Stimulated activated effector memory CD8-positive, alpha-beta T cell treated with anti-CD3 and anti-CD28 coated beads, Interleukin-12 subunit alpha, Interleukin-12 subunit beta, amount 100 ng/mL, for 72 hours (primary cell): Measurements from ENCODE around the gene EEIG2.

Source experiments
- ATAC-seq: fragments of 150-1000 bp; cut with Tn5 transposase; 2 replicates; pipeline ENCODE4 v1.10.0; 2021
- DNase-seq, 2 donors: peaks; one replicate each; pipeline ENCODE4 v3.0.0; 2021 to 2022; ENCODE audit warnings: low spot score in 2 of 2
- H3K27ac Mint-ChIP-seq: one replicate; pipeline ENCODE4 v1.8.0; 2022; ENCODE audit warnings: mild to moderate bottlenecking, mixed read lengths
- H3K36me3 Mint-ChIP-seq: one replicate; pipeline ENCODE4 v1.8.0; 2022; ENCODE audit warnings: mild to moderate bottlenecking, mixed read lengths
- H3K4me1 Mint-ChIP-seq: one replicate; pipeline ENCODE4 v1.8.0; 2022; ENCODE audit warnings: mixed read lengths
- H3K4me3 Mint-ChIP-seq: one replicate; pipeline ENCODE4 v1.8.0; 2022; ENCODE audit warnings: mild to moderate bottlenecking, mixed read lengths
- H3K9me3 Mint-ChIP-seq: one replicate; pipeline ENCODE4 v1.8.0; 2022; ENCODE audit warnings: mixed read lengths

The EEIG2 gene

DNA sequence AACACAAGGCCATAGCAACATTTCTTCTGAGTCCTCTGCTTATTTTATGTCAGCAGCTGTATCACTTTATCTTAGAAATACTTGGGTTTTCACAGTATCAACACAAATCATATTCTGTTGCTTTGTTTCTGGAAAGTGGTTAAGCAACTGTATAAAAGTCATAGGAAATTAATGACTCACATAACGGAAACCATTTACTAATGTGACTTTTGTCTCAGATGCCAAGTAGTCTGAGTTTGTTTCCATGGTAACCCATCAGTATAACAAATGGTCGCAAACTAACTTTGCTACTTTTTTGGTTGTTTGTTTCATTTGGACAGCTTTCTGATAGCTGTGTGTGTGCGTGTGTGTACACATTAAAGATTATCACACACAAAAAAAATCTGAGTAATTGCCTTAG is 31.1 kb downstream of the EEIG2 start:
- DNase-seq: no peak
- ATAC-seq: peak; percentile 94
- Mint-ChIP-seq H3K9me3 (no peaks in the 10 kb centered on the region), H3K4me1 (peaks cover 54% of the 10 kb centered on the region), H3K36me3 (no peaks in the 10 kb centered on the region), H3K27ac (peak overlapping the region; percentile 91), H3K4me3 (peak overlapping the region; percentile 3)

DNA sequence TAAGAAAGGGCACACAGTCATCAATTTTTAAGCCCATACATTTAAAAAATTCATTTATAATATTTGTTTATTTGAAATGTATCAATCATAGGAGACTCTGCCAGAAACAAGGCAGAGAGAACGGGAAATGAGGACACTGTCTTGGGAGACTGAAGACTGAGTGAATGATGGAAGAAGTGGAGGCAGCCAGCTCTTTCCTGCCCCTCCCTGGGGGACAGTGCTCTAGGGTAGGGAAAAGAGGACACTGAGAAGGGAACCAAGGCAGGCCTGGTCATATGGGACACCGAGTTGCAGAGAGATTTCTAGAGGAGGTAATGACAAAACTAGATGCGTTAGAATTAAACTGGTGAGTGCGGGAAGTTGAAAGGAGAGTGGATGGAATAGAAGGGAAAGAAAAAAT is 31.6 kb downstream of the EEIG2 start:
- peaks cover 49% of the 10 kb centered on the region for H3K4me1 Mint-ChIP-seq
- H3K36me3 Mint-ChIP-seq: no peaks in the 10 kb centered on the region
- ATAC-seq: no peak
- no peaks in the 10 kb centered on the region for H3K9me3 Mint-ChIP-seq
- peak overlapping the region; percentile 3 for H3K4me3 Mint-ChIP-seq
- H3K27ac Mint-ChIP-seq: peak overlapping the region; percentile 91
- DNase-seq: peak in 1 of 2 donors; percentile 61

DNA sequence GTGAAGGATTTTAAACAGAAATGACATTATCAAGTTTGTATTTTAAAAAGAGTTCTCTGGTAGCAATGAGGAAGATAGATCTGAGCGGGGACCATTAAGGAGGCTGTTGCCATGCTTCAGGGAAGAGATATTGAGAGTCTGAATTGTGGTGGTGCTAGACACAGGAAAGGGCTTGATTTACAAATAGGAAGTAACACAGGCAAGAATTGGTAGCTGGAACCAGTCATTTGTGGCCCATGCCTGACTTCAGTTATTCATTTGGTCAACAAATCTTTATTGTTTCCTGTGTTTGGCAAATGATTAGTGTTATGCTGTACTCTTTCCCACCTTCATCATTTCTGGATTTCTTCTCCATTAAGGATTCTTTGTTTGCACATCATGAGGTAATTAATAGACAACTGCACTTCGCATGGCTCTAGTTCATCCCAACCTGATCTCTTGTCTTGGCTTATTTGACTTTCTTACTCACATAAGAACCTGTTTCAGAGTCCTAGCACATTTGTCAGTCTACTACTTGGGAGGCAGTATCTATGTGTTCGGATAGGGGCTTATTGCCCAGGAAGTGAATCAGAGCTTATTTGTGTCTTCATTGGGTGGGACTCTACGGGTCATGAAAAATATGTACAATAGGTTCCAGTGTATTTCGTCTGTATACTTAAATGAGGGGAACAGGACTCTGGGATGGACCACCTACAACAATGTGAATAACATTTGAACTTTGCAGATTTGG is 32.3 kb downstream of the EEIG2 start:
- no peaks in the 10 kb centered on the region for H3K36me3 Mint-ChIP-seq
- DNase-seq: no peak
- H3K4me3 Mint-ChIP-seq: peak overlapping the region; percentile 3
- peak; percentile 71 for ATAC-seq
- peak overlapping the region; percentile 91 for H3K27ac Mint-ChIP-seq
- no peaks in the 10 kb centered on the region for H3K9me3 Mint-ChIP-seq
- H3K4me1 Mint-ChIP-seq: peaks cover 43% of the 10 kb centered on the region

DNA sequence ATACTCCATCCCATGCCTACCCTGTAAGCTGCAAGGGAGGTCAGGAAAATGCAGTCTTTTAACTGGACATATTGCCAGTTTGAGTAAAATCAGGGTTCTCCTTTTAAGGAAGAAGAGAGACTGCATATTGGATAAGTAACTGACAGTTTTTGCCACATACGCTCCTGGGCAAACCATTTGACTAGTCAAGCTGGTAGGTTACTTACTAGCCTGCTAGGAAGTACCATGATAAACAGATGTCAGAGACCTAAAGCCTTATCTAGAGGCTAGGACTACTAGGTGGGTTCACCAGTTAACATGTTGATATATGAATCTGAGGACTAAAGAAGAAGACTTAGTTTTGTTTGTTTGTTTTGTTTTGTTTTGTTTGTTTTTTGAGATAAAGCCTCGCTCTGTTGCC is 33.5 kb downstream of the EEIG2 start:
- DNase-seq (no peak), ATAC-seq (no peak)
- Mint-ChIP-seq H3K36me3 (no peaks in the 10 kb centered on the region), H3K4me3 (no peak overlapping the region), H3K4me1 (peaks cover 41% of the 10 kb centered on the region), H3K9me3 (no peaks in the 10 kb centered on the region), H3K27ac (peak overlapping the region; percentile 91)

DNA sequence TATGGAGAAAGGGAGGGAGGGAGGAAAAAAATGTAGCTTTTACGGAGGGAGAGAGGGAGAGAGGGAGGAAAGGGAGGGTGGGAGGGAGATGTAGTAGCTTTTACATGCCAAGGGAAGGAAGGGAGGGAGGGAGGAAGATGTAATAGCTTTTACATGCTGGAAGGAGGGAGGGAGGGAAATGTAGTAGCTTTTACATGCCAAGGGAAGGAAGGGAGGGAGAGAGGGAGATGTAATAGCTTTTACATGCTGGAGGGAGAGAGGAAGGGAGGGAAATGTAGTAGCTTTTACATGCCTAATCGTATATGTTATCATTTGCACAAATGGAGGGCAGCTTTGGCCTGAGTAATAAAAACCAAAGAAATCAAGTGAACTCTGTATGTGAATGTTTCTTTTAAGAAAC is 35.6 kb downstream of the EEIG2 start:
- Mint-ChIP-seq H3K9me3 (no peaks in the 10 kb centered on the region), H3K36me3 (no peaks in the 10 kb centered on the region), H3K4me3 (no peak overlapping the region), H3K4me1 (peaks cover 28% of the 10 kb centered on the region), H3K27ac (no peak overlapping the region)
- ATAC-seq: no peak
- no peak for DNase-seq

DNA sequence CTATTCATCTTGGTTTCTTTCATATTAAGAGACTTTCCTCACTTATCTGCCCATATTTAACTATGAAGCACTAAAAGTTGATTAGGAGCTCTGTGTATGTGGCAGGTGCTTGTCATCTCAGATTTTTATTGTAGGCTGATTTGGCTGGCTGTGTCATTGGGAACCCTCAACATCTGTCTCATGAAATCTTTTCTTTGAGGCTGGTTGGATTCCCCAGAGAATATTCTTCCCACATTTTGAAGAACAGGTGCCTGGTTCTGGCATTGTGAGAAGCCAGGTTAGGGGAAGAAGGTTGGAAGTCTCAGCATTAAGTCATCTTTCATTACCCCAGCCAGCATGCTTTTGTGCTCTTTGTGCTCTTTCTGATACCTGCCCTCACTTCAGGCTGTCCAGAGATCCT is 37.1 kb downstream of the EEIG2 start:
- ATAC-seq: no peak
- H3K27ac Mint-ChIP-seq: peak overlapping the region; percentile 38
- no peak for DNase-seq

DNA sequence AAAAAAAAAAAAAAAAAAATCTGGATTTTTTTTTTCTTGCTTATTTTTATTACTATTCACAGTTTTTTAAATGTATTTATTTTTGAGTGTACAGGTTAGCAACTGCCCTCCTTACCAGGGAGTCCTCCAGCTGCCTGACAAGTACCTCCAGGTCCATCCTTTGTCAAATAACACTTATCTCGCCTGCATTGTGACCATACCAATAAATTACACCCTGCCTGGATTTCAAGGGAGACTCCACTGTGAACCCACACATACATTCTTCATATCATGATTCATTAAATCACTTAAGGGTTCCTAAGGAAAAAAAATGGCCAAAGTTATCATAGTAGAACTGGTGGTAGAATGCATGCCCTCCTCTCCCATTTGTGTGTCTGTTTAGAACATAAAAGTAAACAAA is 38.4 kb downstream of the EEIG2 start:
- H3K4me3 Mint-ChIP-seq: no peak overlapping the region
- H3K27ac Mint-ChIP-seq: no peak overlapping the region
- DNase-seq: no peak
- H3K9me3 Mint-ChIP-seq: no peaks in the 10 kb centered on the region
- ATAC-seq: no peak
- H3K36me3 Mint-ChIP-seq: no peaks in the 10 kb centered on the region
- peaks cover 13% of the 10 kb centered on the region for H3K4me1 Mint-ChIP-seq

More for the DNA sequence above, 37.1 kb downstream of the EEIG2 start:
- Mint-ChIP-seq H3K9me3 (no peaks in the 10 kb centered on the region), H3K4me1 (peaks cover 20% of the 10 kb centered on the region), H3K36me3 (no peaks in the 10 kb centered on the region), H3K4me3 (no peak overlapping the region)

DNA sequence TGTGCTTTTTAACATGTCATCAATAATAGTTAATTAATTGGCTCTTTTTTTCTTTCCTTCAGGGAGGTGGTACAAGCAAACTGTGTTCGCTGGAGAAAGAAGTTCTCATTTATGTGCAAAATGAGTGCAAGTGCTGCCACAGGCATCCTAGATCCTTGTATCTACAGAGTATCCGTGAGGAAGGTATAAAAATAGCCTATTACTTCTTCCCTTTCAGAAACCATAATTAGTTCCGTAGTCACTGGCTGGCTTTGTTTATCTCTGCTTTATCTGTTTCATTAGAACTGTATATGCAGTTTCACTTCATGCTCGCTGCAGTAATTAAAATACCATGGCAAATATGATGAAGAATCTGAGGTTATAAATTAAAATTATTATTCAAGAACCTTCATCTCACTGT is 40.6 kb downstream of the EEIG2 start:
- Mint-ChIP-seq H3K4me1 (peaks cover 8% of the 10 kb centered on the region), H3K4me3 (no peak overlapping the region), H3K27ac (no peak overlapping the region), H3K9me3 (no peaks in the 10 kb centered on the region), H3K36me3 (no peaks in the 10 kb centered on the region)
- no peak for ATAC-seq
- no peak for DNase-seq

DNA sequence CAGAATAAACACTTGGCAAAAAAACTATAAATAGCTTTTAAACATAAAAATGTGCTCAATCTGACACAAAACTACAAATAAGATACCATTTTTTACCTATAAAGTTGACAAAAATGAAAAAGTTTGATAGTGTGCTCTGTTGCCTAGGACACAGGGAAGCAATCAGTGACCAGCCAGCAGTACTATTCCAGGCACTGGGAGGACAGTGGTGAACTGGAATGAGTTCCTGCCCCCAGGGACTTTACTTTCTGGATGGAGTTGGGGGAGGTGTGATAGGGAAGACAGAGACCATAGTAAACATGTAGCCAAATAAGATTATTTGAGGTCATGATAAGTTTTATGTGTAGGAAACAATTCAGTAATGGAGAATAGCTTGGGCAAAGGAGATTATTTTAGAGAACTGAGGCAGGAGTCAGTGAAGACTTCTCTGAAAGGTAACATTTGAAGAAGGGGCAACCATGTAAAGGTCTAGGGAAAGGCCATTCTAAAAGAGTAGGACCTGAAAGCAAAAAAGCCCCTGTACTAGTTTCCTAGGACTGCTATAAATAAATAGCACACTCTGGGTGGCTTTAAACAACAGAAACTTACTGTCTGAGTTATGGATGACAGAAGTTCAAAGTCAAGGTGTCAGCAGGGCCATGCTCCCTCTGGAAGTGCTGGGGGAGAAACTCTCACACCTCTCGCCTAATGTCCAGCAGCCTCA is 42.0 kb downstream of the EEIG2 start:
- Mint-ChIP-seq H3K9me3 (no peaks in the 10 kb centered on the region), H3K4me3 (no peak overlapping the region), H3K4me1 (peaks cover 8% of the 10 kb centered on the region), H3K27ac (peak overlapping the region; percentile 69), H3K36me3 (no peaks in the 10 kb centered on the region)
- DNase-seq (no peak), ATAC-seq (no peak)

DNA sequence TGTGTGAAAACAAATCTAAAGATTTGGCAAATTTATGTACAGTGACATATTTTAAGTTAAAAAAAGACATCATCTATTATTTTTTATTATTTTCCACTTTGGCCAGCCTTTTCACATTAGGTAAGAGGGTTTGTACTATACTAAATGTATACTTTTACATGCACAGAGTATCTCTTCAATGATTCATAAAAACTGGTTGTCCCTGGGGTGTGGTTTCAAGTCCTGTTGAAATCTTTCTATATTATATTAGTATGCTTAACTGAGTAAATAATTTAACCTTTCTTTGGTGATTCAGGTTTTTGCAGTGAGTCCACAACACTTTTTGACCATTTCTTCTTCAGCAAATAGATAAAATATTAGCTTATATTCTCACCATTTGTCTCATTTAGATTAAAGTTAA is 45.7 kb downstream of the EEIG2 start:
- Mint-ChIP-seq H3K9me3 (no peaks in the 10 kb centered on the region), H3K27ac (no peak overlapping the region), H3K36me3 (peaks cover 9% of the 10 kb centered on the region), H3K4me3 (no peak overlapping the region), H3K4me1 (peaks cover 14% of the 10 kb centered on the region)
- ATAC-seq: no peak
- no peak for DNase-seq

DNA sequence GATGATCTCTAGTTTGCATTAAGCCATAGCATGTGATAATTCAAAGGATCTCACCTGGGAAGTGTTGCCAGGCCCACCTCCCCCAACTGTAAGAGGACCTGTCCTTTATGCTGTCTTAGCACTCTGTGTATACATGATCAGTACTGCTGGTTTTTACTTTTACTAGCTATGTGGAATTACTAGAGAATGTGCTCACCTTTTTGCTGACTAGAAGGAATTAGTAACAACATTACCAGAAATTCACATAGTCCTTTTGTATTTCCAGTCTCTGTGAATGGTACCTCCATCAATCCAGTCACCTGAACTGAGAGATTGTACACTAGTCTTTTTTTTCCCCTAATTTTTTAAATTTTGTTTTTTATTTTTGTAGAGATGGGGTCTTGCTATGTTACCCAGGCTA is 46.6 kb downstream of the EEIG2 start:
- Mint-ChIP-seq H3K9me3 (no peaks in the 10 kb centered on the region), H3K27ac (no peak overlapping the region), H3K4me1 (peaks cover 14% of the 10 kb centered on the region), H3K4me3 (no peak overlapping the region), H3K36me3 (peaks cover 9% of the 10 kb centered on the region)
- DNase-seq: no peak
- no peak for ATAC-seq

DNA sequence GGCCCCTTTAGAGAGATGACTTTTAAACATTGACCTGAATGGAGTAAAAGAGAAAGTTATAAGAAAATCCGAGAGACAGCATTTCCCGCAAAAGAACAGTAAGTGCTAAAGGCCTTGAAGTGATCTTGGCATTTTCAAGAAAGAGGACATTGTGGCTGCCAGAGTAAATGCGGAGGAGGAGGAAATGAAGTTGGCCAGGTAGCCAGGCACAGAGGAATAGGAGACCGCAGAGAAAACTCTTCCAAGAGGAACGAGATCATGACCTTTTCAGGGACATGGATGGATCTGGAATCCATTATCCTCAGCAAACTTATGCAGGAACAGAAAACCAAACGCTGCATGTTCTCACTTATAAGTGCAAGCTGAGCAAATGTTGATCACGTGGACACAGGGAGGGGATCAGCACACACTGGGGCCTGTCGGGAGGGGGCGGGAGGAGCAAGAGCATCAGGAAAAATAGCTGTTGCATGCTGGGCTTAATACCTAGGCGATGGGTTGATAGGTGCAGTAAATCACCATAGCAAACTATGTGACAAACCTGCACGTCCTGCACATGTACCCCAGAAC is 49.7 kb downstream of the EEIG2 start:
- Mint-ChIP-seq H3K36me3 (peaks cover 9% of the 10 kb centered on the region), H3K4me1 (peaks cover 14% of the 10 kb centered on the region), H3K9me3 (no peaks in the 10 kb centered on the region), H3K27ac (no peak overlapping the region), H3K4me3 (no peak overlapping the region)
- ATAC-seq (no peak), DNase-seq (no peak)
